ENCODE measurements around the gene SRP68.

The SRP68 gene

GRCh38 chr17:76072148-76072858, at the start of gene SRP68:
Gene SRP68 (minus strand): TSS chr17:76072517. CDS start chr17:76072491, 26 bp downstream.
- peak; percentile 69 to 77 for DNase-seq (ENCODE audit: low read depth in 1 of 2, low spot score in 1 of 2)

GRCh38 chr17:76121932-76122430, 49.7 kb upstream of the SRP68 start:
- DNase-seq (ENCODE audit: low read depth in 1 of 2, low spot score in 1 of 2): no peak

GRCh38 chr17:76120658-76121008, 48.3 kb upstream of the SRP68 start:
- DNase-seq (ENCODE audit: low read depth in 1 of 2, low spot score in 1 of 2): no peak

- no peak for DNase-seq (ENCODE audit: low read depth in 1 of 2, low spot score in 1 of 2)
Observed at GRCh38 chr17:76119409-76120371, 47.4 kb upstream of the SRP68 start.

- DNase-seq (ENCODE audit: low read depth in 1 of 2, low spot score in 1 of 2): no peak
Observed at GRCh38 chr17:76115138-76115754, 42.9 kb upstream of the SRP68 start.

- no peak for DNase-seq (ENCODE audit: low read depth in 1 of 2, low spot score in 1 of 2)
Observed at GRCh38 chr17:76111956-76112355, 39.6 kb upstream of the SRP68 start.

GRCh38 chr17:76107509-76107908, 35.2 kb upstream of the SRP68 start:
- DNase-seq (ENCODE audit: low read depth in 1 of 2, low spot score in 1 of 2): no peak

GRCh38 chr17:76106703-76107102, 34.4 kb upstream of the SRP68 start:
- DNase-seq (ENCODE audit: low read depth in 1 of 2, low spot score in 1 of 2): no peak

- no peak for DNase-seq (ENCODE audit: low read depth in 1 of 2, low spot score in 1 of 2)
Observed at GRCh38 chr17:76104896-76105231, 32.5 kb upstream of the SRP68 start.

GRCh38 chr17:76104140-76104895, 32.0 kb upstream of the SRP68 start:
- no peak for DNase-seq (ENCODE audit: low read depth in 1 of 2, low spot score in 1 of 2)

GRCh38 chr17:76103274-76104139, 31.2 kb upstream of the SRP68 start, which contains the start of gene EXOC7:
Gene EXOC7 (minus strand): TSS chr17:76103787. CDS start chr17:76103692, 95 bp downstream.
- peak; percentile 83 to 88 for DNase-seq (ENCODE audit: low read depth in 1 of 2, low spot score in 1 of 2)

GRCh38 chr17:76102944-76103273, 30.6 kb upstream of the SRP68 start:
- DNase-seq (ENCODE audit: low read depth in 1 of 2, low spot score in 1 of 2): no peak

GRCh38 chr17:76097716-76098295, 25.5 kb upstream of the SRP68 start:
- no peak for DNase-seq (ENCODE audit: low read depth in 1 of 2, low spot score in 1 of 2)

GRCh38 chr17:76095943-76096342, 23.6 kb upstream of the SRP68 start:
- no peak for DNase-seq (ENCODE audit: low read depth in 1 of 2, low spot score in 1 of 2)

- no peak for DNase-seq (ENCODE audit: low read depth in 1 of 2, low spot score in 1 of 2)
Observed at GRCh38 chr17:76094046-76094445, 21.7 kb upstream of the SRP68 start.

- DNase-seq (ENCODE audit: low read depth in 1 of 2, low spot score in 1 of 2): no peak
Observed at GRCh38 chr17:76092526-76093413, 20.5 kb upstream of the SRP68 start.

- no peak for DNase-seq (ENCODE audit: low read depth in 1 of 2, low spot score in 1 of 2)
Observed at GRCh38 chr17:76091526-76092286, 19.4 kb upstream of the SRP68 start.

Measured in activated T-helper 1 cell treated with anti-CD3 and anti-CD28 coated beads, Interleukin-2, amount 50 U/mL, for 16 hours (primary cell).